ENCODE data around the gene GRIA4.

The GRIA4 gene

GRCh38 chr11:105897161-105897560 is 287.3 kb downstream of the GRIA4 start:
- Histone ChIP-seq H3K14ac (ENCODE audit: low read length in 2 of 2) (no peak overlapping the region), H3K9me3 (ENCODE audit: control insufficient read depth, low read length) (no peaks in the 10 kb centered on the region), H3K4ac (ENCODE audit: low read depth in 1 of 2, low read length in 2 of 2) (no peak overlapping the region), H3K18ac (ENCODE audit: low read depth in 1 of 2, low read length in 2 of 2) (no peak overlapping the region), H3K79me1 (replicated peaks; ENCODE audit: low read length, poor library complexity, severe bottlenecking) (no peaks in the 10 kb centered on the region), H2BK5ac (ENCODE audit: low read depth, low read length, poor library complexity, severe bottlenecking) (no peak overlapping the region), H2BK15ac (ENCODE audit: low read depth, poor library complexity, severe bottlenecking) (no peak overlapping the region), H4K8ac (ENCODE audit: low read length) (no peak overlapping the region), H2BK120ac (ENCODE audit: low read depth, low read length) (no peak overlapping the region), H2AFZ (ENCODE audit: low read depth, low read length) (no peak overlapping the region), H3K36me3 (ENCODE audit: control insufficient read depth in 1 of 2, insufficient read depth in 2 of 2, low read depth in 1 of 2, low read length in 2 of 2) (no peaks in the 10 kb centered on the region), H3K4me1 (ENCODE audit: control insufficient read depth, insufficient read depth, low read depth, low read length) (no peaks in the 10 kb centered on the region), H2BK12ac (ENCODE audit: low read length in 2 of 2) (no peak overlapping the region), H4K91ac (ENCODE audit: low read length) (no peak overlapping the region), H3K27ac (ENCODE audit: low read length, poor library complexity, severe bottlenecking) (no peak overlapping the region), H3K23ac (ENCODE audit: low read length in 2 of 2) (no peak overlapping the region), H2AK5ac (ENCODE audit: low read length, severe bottlenecking) (no peak overlapping the region), H3K27me3 (ENCODE audit: control insufficient read depth in 1 of 2, insufficient read depth in 1 of 2, low read length in 2 of 2) (no peaks in the 10 kb centered on the region), H3K4me2 (ENCODE audit: low read length, poor library complexity, severe bottlenecking) (no peak overlapping the region), H3K9ac (ENCODE audit: low read length) (no peak overlapping the region), H3K4me3 (ENCODE audit: insufficient read depth in 1 of 2, low read depth in 1 of 2, low read length in 2 of 2) (no peak overlapping the region)
- no peak for DNase-seq
- WGBS, result 98% methylated on average over 2 of the region's 2 CpGs

GRCh38 chr11:105899772-105900171 is 289.9 kb downstream of the GRIA4 start:
- Histone ChIP-seq H3K18ac (ENCODE audit: low read depth in 1 of 2, low read length in 2 of 2) (no peak overlapping the region), H3K9me3 (ENCODE audit: control insufficient read depth, low read length) (no peaks in the 10 kb centered on the region), H2BK5ac (ENCODE audit: low read depth, low read length, poor library complexity, severe bottlenecking) (no peak overlapping the region), H2AFZ (ENCODE audit: low read depth, low read length) (no peak overlapping the region), H3K79me1 (replicated peaks; ENCODE audit: low read length, poor library complexity, severe bottlenecking) (no peaks in the 10 kb centered on the region), H3K23ac (ENCODE audit: low read length in 2 of 2) (no peak overlapping the region), H2BK120ac (ENCODE audit: low read depth, low read length) (no peak overlapping the region), H3K27ac (ENCODE audit: low read length, poor library complexity, severe bottlenecking) (no peak overlapping the region), H3K4me2 (ENCODE audit: low read length, poor library complexity, severe bottlenecking) (no peak overlapping the region), H2BK15ac (ENCODE audit: low read depth, poor library complexity, severe bottlenecking) (no peak overlapping the region), H3K4me1 (ENCODE audit: control insufficient read depth, insufficient read depth, low read depth, low read length) (no peaks in the 10 kb centered on the region), H3K9ac (ENCODE audit: low read length) (no peak overlapping the region), H4K8ac (ENCODE audit: low read length) (no peak overlapping the region), H2BK12ac (ENCODE audit: low read length in 2 of 2) (no peak overlapping the region), H3K14ac (ENCODE audit: low read length in 2 of 2) (no peak overlapping the region), H3K36me3 (ENCODE audit: control insufficient read depth in 1 of 2, insufficient read depth in 2 of 2, low read depth in 1 of 2, low read length in 2 of 2) (no peaks in the 10 kb centered on the region), H4K91ac (ENCODE audit: low read length) (no peak overlapping the region), H3K4ac (ENCODE audit: low read depth in 1 of 2, low read length in 2 of 2) (no peak overlapping the region), H3K4me3 (ENCODE audit: insufficient read depth in 1 of 2, low read depth in 1 of 2, low read length in 2 of 2) (no peak overlapping the region), H2AK5ac (ENCODE audit: low read length, severe bottlenecking) (no peak overlapping the region), H3K27me3 (ENCODE audit: control insufficient read depth in 1 of 2, insufficient read depth in 1 of 2, low read length in 2 of 2) (no peaks in the 10 kb centered on the region)
- DNase-seq, result no peak
- 93% methylated on average over 3 of the region's 4 CpGs for WGBS

- Histone ChIP-seq H4K91ac (ENCODE audit: low read length) (no peak overlapping the region), H3K27me3 (ENCODE audit: control insufficient read depth in 1 of 2, insufficient read depth in 1 of 2, low read length in 2 of 2) (no peaks in the 10 kb centered on the region), H2BK120ac (ENCODE audit: low read depth, low read length) (no peak overlapping the region), H3K27ac (ENCODE audit: low read length, poor library complexity, severe bottlenecking) (no peak overlapping the region), H3K4me2 (ENCODE audit: low read length, poor library complexity, severe bottlenecking) (no peak overlapping the region), H2AFZ (ENCODE audit: low read depth, low read length) (no peak overlapping the region), H3K4me1 (ENCODE audit: control insufficient read depth, insufficient read depth, low read depth, low read length) (no peaks in the 10 kb centered on the region), H2AK5ac (ENCODE audit: low read length, severe bottlenecking) (no peak overlapping the region), H3K36me3 (ENCODE audit: control insufficient read depth in 1 of 2, insufficient read depth in 2 of 2, low read depth in 1 of 2, low read length in 2 of 2) (no peaks in the 10 kb centered on the region), H2BK5ac (ENCODE audit: low read depth, low read length, poor library complexity, severe bottlenecking) (no peak overlapping the region), H3K14ac (ENCODE audit: low read length in 2 of 2) (no peak overlapping the region), H3K4ac (ENCODE audit: low read depth in 1 of 2, low read length in 2 of 2) (no peak overlapping the region), H3K9ac (ENCODE audit: low read length) (no peak overlapping the region), H3K23ac (ENCODE audit: low read length in 2 of 2) (no peak overlapping the region), H3K18ac (ENCODE audit: low read depth in 1 of 2, low read length in 2 of 2) (no peak overlapping the region), H3K4me3 (ENCODE audit: insufficient read depth in 1 of 2, low read depth in 1 of 2, low read length in 2 of 2) (no peak overlapping the region), H3K9me3 (ENCODE audit: control insufficient read depth, low read length) (no peaks in the 10 kb centered on the region), H2BK15ac (ENCODE audit: low read depth, poor library complexity, severe bottlenecking) (peak overlapping the region; percentile 48), H3K79me1 (replicated peaks; ENCODE audit: low read length, poor library complexity, severe bottlenecking) (no peaks in the 10 kb centered on the region), H4K8ac (ENCODE audit: low read length) (peak overlapping the region; percentile 49), H2BK12ac (ENCODE audit: low read length in 2 of 2) (no peak overlapping the region)
- no peak for DNase-seq
- 94% methylated on average over 10 of the region's 11 CpGs for WGBS
Measured at GRCh38 chr11:105900515-105901035, 290.7 kb downstream of the GRIA4 start.

- Histone ChIP-seq H3K4me1 (ENCODE audit: control insufficient read depth, insufficient read depth, low read depth, low read length) (no peaks in the 10 kb centered on the region), H4K8ac (ENCODE audit: low read length) (no peak overlapping the region), H3K36me3 (ENCODE audit: control insufficient read depth in 1 of 2, insufficient read depth in 2 of 2, low read depth in 1 of 2, low read length in 2 of 2) (no peaks in the 10 kb centered on the region)
Measured at GRCh38 chr11:105903113-105903512, 293.2 kb downstream of the GRIA4 start.

More at GRCh38 chr11:105903113-105903512, 293.2 kb downstream of the GRIA4 start:
- Histone ChIP-seq H3K4me3 (ENCODE audit: insufficient read depth in 1 of 2, low read depth in 1 of 2, low read length in 2 of 2) (no peak overlapping the region), H2BK120ac (ENCODE audit: low read depth, low read length) (no peak overlapping the region), H2AK5ac (ENCODE audit: low read length, severe bottlenecking) (no peak overlapping the region), H4K91ac (ENCODE audit: low read length) (no peak overlapping the region), H3K9me3 (ENCODE audit: control insufficient read depth, low read length) (no peaks in the 10 kb centered on the region), H3K23ac (ENCODE audit: low read length in 2 of 2) (no peak overlapping the region), H3K4me2 (ENCODE audit: low read length, poor library complexity, severe bottlenecking) (no peak overlapping the region), H2AFZ (ENCODE audit: low read depth, low read length) (no peak overlapping the region), H3K4ac (ENCODE audit: low read depth in 1 of 2, low read length in 2 of 2) (no peak overlapping the region), H3K27me3 (ENCODE audit: control insufficient read depth in 1 of 2, insufficient read depth in 1 of 2, low read length in 2 of 2) (no peaks in the 10 kb centered on the region), H3K9ac (ENCODE audit: low read length) (no peak overlapping the region), H2BK15ac (ENCODE audit: low read depth, poor library complexity, severe bottlenecking) (no peak overlapping the region), H3K79me1 (replicated peaks; ENCODE audit: low read length, poor library complexity, severe bottlenecking) (no peaks in the 10 kb centered on the region), H3K18ac (ENCODE audit: low read depth in 1 of 2, low read length in 2 of 2) (no peak overlapping the region), H2BK12ac (ENCODE audit: low read length in 2 of 2) (no peak overlapping the region), H3K27ac (ENCODE audit: low read length, poor library complexity, severe bottlenecking) (no peak overlapping the region), H3K14ac (ENCODE audit: low read length in 2 of 2) (no peak overlapping the region), H2BK5ac (ENCODE audit: low read depth, low read length, poor library complexity, severe bottlenecking) (no peak overlapping the region)
- no peak for DNase-seq
- WGBS, result 100% methylated on average over 1 of the region's 2 CpGs
